Activated CD8-positive, alpha-beta memory T cell treated with anti-CD3 and anti-CD28 coated beads, Interleukin-2, amount 50 U/mL, for 4 hours (primary cell): ENCODE data around the gene LIG1.

ENCODE experiments used
- DNase-seq: peaks from one replicate; pipeline ENCODE4 v3.0.0-alpha.2; 2020

Gene LIG1

GRCh38 chr19:48069435-48069834 is 100.7 kb downstream of the LIG1 start:
- no peak for DNase-seq
